Adipocyte (in vitro differentiated cells): ENCODE measurements around the gene GPALPP1.

ENCODE experiments used
- DNase-seq: peaks from one replicate; pipeline ENCODE4 v3.0.0-alpha.2; 2015; ENCODE audit warnings: low read depth
- H3K27me3 ChIP-seq: replicated peaks from 2 replicates; pipeline ENCODE4 v1.7.0; 2013; ENCODE audit warnings: mild to moderate bottlenecking, low read length, moderate library complexity; ENCODE audit not compliant: control insufficient read depth, insufficient read depth
- H3K36me3 ChIP-seq: 2 replicates; pipeline ENCODE4 v1.7.0; 2013; ENCODE audit warnings: low read length, mild to moderate bottlenecking, moderate library complexity; ENCODE audit not compliant: control insufficient read depth, insufficient read depth, severe bottlenecking
- H3K4me1 ChIP-seq: 2 replicates; pipeline ENCODE4 v1.7.0; 2013; ENCODE audit warnings: mild to moderate bottlenecking, low read length, moderate library complexity; ENCODE audit not compliant: control insufficient read depth, insufficient read depth
- H3K4me3 ChIP-seq: 2 replicates; pipeline ENCODE4 v1.7.0; 2013; ENCODE audit warnings: mild to moderate bottlenecking, low read length, moderate library complexity
- H3K9ac ChIP-seq: 2 replicates; pipeline ENCODE4 v1.7.0; 2013; ENCODE audit warnings: mild to moderate bottlenecking, low read length, moderate library complexity
- H3K9me3 ChIP-seq: 2 replicates; pipeline ENCODE4 v1.7.0; 2013; ENCODE audit warnings: mild to moderate bottlenecking, low read length, moderate library complexity; ENCODE audit not compliant: control insufficient read depth

GPALPP1 gene

DNA sequence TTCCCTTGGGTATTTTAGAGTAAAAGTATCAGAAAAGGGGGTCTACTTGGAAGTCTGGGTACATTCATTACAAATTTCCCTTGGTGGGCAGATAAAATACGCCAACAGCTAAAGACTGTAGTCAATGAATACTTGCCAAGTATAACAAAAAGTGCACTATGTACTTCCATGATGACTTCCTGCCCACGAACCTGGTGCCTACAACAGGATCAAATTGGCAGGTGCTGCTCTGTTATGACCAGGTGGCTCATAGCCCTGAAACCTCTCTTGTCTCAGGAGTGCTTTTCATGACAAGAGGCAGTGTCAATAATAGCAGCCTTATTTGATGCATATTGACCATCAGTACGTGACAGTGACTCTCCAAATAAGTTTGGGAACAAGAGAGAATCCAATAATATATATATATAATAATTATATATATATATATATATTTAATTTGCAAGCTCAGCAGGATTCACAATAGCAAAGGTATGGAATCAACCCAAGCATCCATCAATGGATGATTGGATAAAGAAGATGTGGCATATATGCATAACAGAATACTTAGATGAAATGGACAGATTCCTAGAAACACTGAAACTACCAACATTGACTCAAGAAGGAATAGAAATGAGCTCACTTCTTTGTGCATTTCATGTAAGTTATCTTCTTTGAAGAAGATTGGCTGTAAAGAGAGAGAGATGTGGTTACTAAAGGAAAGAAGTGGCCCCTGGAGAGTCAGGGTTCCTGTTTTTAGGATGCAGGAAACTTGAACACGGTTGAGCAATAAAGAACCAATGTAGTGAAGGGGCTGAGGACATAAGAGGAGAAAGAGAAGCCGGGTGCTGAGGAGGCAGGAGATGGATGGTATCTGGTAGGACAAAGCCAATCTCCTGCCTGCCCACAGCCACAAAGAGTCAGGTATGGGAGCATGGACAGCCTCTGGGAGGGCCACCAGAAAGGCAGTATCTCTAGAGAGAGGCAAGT, 79.0 kb downstream of the GPALPP1 start:
- H3K4me3 ChIP-seq = no peak overlapping the region
- peaks cover 4% of the 10 kb centered on the region for H3K27me3 ChIP-seq
- H3K36me3 ChIP-seq = no peaks in the 10 kb centered on the region
- H3K4me1 ChIP-seq = peaks cover 2% of the 10 kb centered on the region
- no peak for DNase-seq
- no peak overlapping the region for H3K9ac ChIP-seq
- H3K9me3 ChIP-seq = no peaks in the 10 kb centered on the region

DNA sequence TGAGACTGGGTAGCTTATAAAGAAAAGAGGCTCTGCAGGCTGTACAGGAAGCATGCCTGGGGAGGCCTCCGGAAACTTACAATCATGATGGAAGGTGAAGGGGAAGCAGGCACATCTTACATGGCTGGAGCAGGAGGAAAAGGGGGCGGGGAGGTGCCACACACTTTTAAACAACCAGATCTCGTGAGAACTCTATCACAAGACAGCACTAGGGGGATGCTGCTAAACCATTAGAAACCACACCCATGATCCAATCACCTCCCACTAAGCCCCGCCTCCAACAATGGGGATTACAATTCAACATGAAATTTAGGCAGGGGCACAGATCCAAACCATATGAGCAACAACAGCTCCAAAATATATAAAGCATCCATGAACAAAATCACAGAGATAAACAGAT, 84.5 kb downstream of the GPALPP1 start:
- H3K4me3 ChIP-seq = no peak overlapping the region
- no peaks in the 10 kb centered on the region for H3K36me3 ChIP-seq
- H3K4me1 ChIP-seq = no peaks in the 10 kb centered on the region
- no peak overlapping the region for H3K9ac ChIP-seq
- no peak for DNase-seq
- peaks cover 1% of the 10 kb centered on the region for H3K27me3 ChIP-seq
- H3K9me3 ChIP-seq = peaks cover 5% of the 10 kb centered on the region

DNA sequence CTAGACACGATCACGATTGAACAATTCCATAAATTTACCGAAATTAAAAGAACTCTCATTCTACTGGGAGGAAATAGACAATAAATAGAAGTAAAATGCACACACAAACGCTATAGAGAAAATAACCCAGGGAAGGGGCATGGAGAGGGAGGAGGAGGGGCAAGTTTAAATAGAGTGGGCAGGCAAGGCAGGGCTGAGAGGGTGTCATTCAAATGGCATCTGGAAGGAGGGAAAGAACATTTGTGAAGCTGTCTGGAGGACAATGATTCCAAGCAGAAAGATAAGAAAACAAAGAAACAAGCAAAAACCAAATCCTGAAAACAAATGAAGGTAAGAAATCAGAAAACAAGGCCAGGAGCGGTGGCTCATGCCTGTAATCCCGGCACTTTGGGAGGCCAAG, 85.4 kb downstream of the GPALPP1 start:
- Histone ChIP-seq H3K27me3 (peaks cover 5% of the 10 kb centered on the region), H3K4me1 (no peaks in the 10 kb centered on the region), H3K4me3 (no peak overlapping the region), H3K9me3 (peaks cover 5% of the 10 kb centered on the region), H3K9ac (no peak overlapping the region), H3K36me3 (no peaks in the 10 kb centered on the region)
- DNase-seq = no peak

DNA sequence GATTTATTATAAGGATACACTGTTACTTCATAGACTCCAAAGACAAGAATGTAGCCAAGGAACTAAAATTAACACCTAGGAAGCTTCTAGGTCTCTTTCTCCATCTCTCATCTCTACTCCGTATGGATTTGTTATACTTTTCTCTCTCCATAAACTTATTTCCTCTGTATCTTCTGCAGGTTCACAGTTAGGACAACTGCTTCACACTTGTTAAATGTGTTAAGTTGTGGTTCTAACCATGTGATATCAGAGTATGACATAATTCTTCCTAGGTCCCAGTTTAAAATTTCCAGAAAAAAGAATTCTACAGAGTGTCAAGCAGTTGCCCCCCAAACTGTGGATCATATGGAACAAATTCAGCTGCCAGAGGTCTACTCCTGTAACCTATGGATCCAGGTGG, 88.7 kb downstream of the GPALPP1 start:
- Histone ChIP-seq H3K9me3 (peaks cover 5% of the 10 kb centered on the region), H3K4me1 (no peaks in the 10 kb centered on the region), H3K4me3 (no peak overlapping the region), H3K36me3 (no peaks in the 10 kb centered on the region), H3K9ac (no peak overlapping the region), H3K27me3 (peaks cover 5% of the 10 kb centered on the region)
- no peak for DNase-seq
